ENCODE data around the gene AP3B1. TPM values are rescaled to one million over a fixed set of nuclear protein-coding genes. Genes with fewer than 3 reads are reported as not detected.

Gene AP3B1
- total and polyA plus RNA-seq, 8 donors = 42.4 to 61.2 (median 48.7) TPM

DNA sequence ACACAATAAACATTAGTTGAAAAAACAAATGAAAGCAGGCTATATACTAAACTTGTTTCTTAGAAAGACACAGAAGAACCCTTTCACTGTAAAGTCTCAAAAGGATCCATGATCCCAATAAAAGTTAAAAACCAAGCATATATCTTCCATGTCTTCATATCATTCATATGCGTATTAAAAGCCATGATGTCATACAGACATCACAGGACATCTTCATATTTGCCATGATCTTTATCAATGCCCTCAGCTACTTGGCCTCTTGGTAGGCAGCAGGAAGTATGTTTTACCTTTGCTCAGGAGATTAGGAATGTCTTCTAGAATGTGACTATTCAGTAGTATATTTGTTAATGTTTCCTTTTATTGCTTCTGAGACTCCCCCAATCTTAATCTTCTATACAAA, 16.8 kb downstream of the AP3B1 start:
- Histone ChIP-seq H3K9me3 (no peaks in the 10 kb centered on the region), H3K4me1 (no peaks in the 10 kb centered on the region), H3K36me3 (no peaks in the 10 kb centered on the region), H3K4me3 (no peak overlapping the region), H3K27ac (no peak overlapping the region), H3K27me3 (no peaks in the 10 kb centered on the region)
- intact Hi-C loops (cut with DNase I) = no loop called here
- DNase-seq (no peak), ATAC-seq (no peak)
- TF ChIP-seq, protein P1, sequence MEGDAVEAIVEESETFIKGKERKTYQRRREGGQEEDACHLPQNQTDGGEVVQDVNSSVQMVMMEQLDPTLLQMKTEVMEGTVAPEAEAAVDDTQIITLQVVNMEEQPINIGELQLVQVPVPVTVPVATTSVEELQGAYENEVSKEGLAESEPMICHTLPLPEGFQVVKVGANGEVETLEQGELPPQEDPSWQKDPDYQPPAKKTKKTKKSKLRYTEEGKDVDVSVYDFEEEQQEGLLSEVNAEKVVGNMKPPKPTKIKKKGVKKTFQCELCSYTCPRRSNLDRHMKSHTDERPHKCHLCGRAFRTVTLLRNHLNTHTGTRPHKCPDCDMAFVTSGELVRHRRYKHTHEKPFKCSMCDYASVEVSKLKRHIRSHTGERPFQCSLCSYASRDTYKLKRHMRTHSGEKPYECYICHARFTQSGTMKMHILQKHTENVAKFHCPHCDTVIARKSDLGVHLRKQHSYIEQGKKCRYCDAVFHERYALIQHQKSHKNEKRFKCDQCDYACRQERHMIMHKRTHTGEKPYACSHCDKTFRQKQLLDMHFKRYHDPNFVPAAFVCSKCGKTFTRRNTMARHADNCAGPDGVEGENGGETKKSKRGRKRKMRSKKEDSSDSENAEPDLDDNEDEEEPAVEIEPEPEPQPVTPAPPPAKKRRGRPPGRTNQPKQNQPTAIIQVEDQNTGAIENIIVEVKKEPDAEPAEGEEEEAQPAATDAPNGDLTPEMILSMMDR (IDR thresholded peaks at IDR 0.05) = no peak

- DNase-seq = no peak
- Histone ChIP-seq H3K36me3 (no peaks in the 10 kb centered on the region), H3K9me3 (no peaks in the 10 kb centered on the region), H3K27ac (no peak overlapping the region), H3K27me3 (no peaks in the 10 kb centered on the region), H3K4me3 (no peak overlapping the region), H3K4me1 (no peaks in the 10 kb centered on the region)
- intact Hi-C loops (cut with DNase I) = no loop called here
- TF ChIP-seq, protein P1 (IDR thresholded peaks at IDR 0.05) = no peak
- no peak for ATAC-seq
These were observed 18.4 kb downstream of the AP3B1 start for GRCh38 chr5:78275998-78276543.

GRCh38 chr5:78274540-78275197, 19.8 kb downstream of the AP3B1 start:
- DNase-seq = no peak
- no peak for ATAC-seq
- H3K4me1 ChIP-seq = no peaks in the 10 kb centered on the region
- intact Hi-C loops (cut with DNase I) = no loop called here
- H3K4me3 ChIP-seq = no peak overlapping the region
- no peaks in the 10 kb centered on the region for H3K36me3 ChIP-seq
- H3K9me3 ChIP-seq = no peaks in the 10 kb centered on the region
- H3K27ac ChIP-seq = no peak overlapping the region
- H3K27me3 ChIP-seq = no peaks in the 10 kb centered on the region
- TF ChIP-seq, protein P1 (IDR thresholded peaks at IDR 0.05) = no peak

- Histone ChIP-seq H3K9me3 (no peaks in the 10 kb centered on the region), H3K4me1 (peaks cover 0 to 12% of the 10 kb centered on the region in 2 donors), H3K4me3 (no peak overlapping the region), H3K27ac (no peak overlapping the region), H3K27me3 (no peaks in the 10 kb centered on the region), H3K36me3 (no peaks in the 10 kb centered on the region)
- intact Hi-C loops (cut with DNase I) = no loop called here
- TF ChIP-seq, protein P1 (IDR thresholded peaks at IDR 0.05) = no peak
- ATAC-seq (no peak), DNase-seq (no peak)
These were observed 21.1 kb downstream of the AP3B1 start for GRCh38 chr5:78273436-78273835.

- TF ChIP-seq, protein P1 (IDR thresholded peaks at IDR 0.05) = no peak
- H3K36me3 ChIP-seq = no peaks in the 10 kb centered on the region
- intact Hi-C loops (cut with DNase I) = no loop called here
These were observed 22.7 kb downstream of the AP3B1 start for GRCh38 chr5:78271766-78272165.

More at GRCh38 chr5:78271766-78272165, 22.7 kb downstream of the AP3B1 start:
- Histone ChIP-seq H3K4me3 (no peak overlapping the region), H3K9me3 (no peaks in the 10 kb centered on the region), H3K27ac (no peak overlapping the region), H3K27me3 (no peaks in the 10 kb centered on the region), H3K4me1 (peaks cover 0 to 13% of the 10 kb centered on the region in 2 donors)
- no peak for DNase-seq
- no peak for ATAC-seq

Data from left lung (tissue), 10 donors.